D721Med (cell line): ENCODE measurements around the gene GPR132.
"Not testable (repeated sequence)": the region's sequence is repeated elsewhere in the genome, so short reads cannot be mapped to it uniquely, and the experiment has no call there.

Source experiments
- DNase-seq: peaks from one replicate; pipeline ENCODE4 v3.0.0; 2011; ENCODE audit warnings: low spot score; ENCODE audit not compliant: insufficient read length
- FAIRE-seq: peaks from 2 replicates; lab custom pipeline; 2011; peaks lifted over from hg19 to GRCh38; lab: Jason Lieb, UNC
- CTCF ChIP-seq: IDR thresholded peaks from 2 replicates; pipeline ENCODE4 v1.5.1; 2012; ENCODE audit warnings: mild to moderate bottlenecking, control low read depth; ENCODE audit not compliant: insufficient read depth; ENCODE audit errors: missing control alignments

Gene GPR132

DNA sequence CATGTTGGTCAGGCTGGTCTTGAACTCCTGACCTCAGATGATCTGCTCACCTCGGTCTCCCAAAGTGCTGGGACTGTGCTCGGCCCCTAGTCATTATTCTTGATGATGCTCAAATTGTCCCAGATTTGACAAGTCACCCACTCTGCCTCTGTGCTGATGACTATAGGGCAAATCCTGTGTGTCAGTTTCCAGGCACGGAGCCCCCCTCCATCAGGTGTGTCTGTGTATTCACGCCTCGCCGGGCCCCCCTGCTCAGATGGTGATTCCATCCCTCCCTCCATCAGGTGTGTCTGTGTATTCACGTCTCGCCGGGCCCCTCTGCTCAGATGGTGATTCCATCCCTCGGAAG, 4.3 kb upstream of the GPR132 start:
- FAIRE-seq: no peak
- no peak for DNase-seq
- no peak for TF ChIP-seq CTCF

DNA sequence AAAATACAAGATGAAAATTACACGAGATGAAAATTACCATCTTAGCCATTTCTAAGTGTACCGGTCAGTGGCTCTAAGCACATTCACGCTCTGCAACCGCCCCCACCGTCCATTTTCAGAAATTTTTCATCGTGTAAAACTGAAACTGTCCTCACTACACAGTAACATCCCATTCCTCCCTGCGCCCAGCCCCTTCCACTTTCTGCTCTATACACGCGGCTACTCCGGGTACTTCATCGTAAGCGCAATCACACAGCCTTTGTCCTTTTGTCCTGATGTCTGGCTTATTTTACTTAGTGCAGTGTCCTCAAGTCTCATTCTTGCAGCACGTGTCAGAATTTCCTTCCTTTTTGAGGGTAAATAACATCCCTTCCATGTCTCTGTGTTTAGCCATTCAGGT, 3.6 kb upstream of the GPR132 start:
- TF ChIP-seq CTCF: no peak
- DNase-seq (no peak), FAIRE-seq (no peak)

DNA sequence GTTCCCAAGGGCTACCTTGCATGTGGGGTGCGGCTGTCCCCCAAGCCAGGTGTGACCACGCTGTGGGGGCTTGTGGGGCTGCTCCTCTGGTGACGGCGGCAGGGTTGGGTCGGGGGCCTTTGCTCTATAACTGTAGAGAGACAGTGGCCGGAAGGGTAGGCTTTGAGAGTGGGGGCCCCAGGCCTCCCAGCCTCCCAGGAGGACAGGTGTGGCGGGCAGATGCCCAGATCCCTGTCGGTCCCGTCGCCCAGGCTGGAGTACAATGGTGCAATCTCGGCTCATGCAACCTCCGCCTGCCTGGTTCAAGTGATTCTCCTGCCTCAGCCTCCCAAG, 2.7 kb upstream of the GPR132 start:
- no peak for TF ChIP-seq CTCF
- FAIRE-seq (no peak), DNase-seq (no peak)

DNA sequence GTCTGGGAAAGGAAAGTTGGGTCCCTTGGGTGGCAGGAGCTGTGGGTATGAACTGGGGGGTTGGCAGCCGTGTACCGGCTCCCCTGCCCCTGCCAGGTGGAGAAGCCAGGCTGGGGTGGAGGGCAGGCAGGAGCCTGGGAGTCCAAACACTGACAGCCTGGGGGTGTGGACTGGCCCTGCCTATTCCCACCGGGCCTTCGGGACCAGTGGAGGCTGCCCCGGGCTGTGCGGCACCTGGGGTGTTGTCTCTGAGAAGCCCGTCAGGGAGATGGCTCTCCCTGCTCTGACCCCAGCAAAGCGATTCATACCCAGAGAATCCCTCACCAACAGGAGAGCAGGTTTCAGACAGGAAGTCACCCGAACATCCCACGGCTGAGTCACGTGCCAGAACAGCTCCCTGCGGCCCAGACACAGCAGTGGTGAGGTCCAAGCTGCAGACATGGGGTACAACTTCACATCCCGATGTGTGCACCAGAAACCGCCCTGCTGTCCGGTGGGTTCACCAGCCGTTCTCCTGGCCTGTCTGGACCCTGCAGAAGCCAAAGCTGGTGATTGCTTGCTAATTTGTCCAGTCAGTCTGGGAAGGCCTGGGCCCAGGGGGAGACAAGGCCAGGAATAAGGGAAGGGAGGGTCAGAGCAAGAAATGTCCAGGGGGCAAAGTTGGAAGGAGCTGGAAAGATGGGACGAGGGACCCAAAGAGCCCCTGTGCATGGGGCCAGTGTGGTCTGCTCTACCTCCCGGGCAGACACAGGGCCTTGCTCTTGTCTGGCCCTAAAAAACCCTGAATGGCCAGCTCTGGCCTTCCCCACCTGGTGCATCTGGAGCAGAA, 2.1 kb upstream of the GPR132 start:
- FAIRE-seq (no peak), DNase-seq (no peak)
- no peak for TF ChIP-seq CTCF

DNA sequence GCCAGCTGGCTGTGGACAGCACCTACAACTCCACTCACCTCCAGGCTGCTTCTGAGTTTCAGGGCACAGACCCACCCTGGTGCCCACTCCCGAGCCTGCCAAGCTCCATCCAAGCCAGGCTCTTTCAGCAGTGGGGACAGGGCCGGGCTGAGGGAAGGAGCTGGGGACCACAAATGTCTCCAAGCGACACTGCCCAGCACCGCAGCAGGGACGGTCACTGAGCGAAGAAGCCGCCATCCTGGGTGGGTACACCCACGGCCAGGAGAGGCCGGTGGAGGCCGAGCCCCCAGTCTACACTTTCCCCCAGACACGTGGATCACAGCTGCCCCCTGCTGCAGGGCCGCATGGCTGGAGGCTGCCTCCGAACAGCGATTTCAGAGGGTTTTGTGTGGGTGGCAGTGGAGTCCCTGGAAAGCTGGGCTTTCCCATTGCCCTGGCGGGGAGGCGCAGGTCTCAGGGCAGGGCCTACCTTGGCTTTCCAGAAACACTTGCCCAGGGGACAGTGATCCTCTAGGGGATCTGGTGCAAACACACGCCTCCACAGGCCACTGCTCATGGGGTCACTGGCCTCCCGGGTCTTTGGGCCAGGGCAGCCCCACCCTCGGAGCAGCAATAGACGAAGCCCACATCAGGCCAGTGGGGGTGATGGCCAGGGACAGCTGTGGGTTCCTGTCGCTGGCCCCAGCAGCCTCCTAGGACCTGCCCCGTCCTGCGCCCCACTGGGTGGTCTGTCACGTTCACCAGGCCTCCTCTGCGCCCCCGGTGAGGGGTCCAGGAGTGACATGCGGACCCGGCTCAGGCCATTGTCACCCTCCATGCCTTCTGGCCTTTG, 1.2 kb upstream of the GPR132 start:
- DNase-seq (no peak), FAIRE-seq (no peak)
- TF ChIP-seq CTCF: no peak

GRCh38 chr14:105064721-105065143, 498 bp downstream of the GPR132 start:
- no peak for DNase-seq
- no peak for FAIRE-seq
- TF ChIP-seq CTCF: no peak

DNA sequence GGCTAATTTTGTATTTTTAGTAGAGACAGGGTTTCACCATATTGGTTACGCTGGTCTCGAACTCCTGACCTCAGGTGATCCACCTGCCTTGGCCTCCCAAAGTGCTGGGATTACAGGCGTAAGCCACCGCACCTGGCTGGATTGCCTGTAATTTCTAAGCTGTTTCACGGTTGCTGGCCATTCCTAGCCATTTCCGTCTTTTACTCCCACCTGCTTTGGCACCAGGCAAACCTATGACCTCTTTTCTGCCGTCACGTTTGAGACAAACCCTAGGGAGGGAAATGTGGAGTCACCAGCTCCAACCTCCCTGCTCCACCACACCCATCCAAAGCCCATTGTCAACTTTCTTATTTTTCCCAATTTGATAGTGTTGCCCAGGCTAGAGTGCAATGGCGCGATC, 1.2 kb downstream of the GPR132 start:
- TF ChIP-seq CTCF: no peak
- FAIRE-seq (no peak), DNase-seq (no peak)

DNA sequence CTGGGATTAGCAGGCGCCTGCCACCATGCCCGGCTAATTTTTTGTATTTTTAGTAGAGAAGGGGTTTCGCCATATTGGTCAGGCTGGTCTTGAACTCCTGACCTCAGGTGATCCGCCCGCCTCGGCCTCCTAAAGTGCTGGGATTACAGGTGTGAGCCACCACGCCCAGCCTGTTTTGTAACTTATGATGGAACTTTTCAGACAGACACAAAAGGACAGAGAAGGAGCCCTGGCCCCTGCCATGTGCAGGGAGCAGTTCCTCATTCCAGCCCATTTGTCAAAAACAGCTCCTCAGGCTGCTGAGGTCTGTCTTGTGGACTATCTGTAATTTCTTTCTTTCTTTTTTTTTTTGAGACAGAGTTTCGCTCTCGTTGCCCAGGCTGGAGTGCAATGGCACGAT, 1.7 kb downstream of the GPR132 start:
- FAIRE-seq, DNase-seq: not testable (repeated sequence)
